ENCODE measurements around the gene MN1.

The MN1 gene

GRCh38 chr22:27799015-27799826 is 2.3 kb downstream of the MN1 start:
- DNase-seq = no peak

DNA sequence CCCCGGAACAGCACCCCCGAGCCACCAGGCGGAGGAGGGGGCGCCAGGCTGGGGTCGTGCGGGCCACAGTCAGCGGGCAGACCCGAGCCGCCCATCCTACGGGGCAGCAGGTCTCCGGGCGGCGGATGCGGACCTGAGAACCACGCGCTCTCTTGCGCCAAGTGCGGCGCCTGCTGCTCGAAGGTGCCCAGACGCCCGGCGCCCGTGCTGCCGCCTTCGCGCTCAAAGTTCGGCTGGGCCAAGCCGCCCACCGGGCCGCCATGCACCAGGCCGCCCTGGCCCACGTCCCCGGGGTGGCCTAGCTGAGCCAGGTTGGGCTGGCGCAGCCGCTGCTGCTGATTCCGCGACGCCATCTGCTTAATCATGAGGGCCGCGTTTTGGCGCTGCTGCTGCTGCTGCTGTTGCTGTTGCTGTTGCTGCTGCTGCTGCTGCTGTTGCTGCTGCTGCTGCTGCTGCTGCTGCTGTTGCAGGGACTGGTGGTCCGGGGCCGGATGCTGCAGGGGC is 3.0 kb downstream of the MN1 start:
- DNase-seq = no peak

DNA sequence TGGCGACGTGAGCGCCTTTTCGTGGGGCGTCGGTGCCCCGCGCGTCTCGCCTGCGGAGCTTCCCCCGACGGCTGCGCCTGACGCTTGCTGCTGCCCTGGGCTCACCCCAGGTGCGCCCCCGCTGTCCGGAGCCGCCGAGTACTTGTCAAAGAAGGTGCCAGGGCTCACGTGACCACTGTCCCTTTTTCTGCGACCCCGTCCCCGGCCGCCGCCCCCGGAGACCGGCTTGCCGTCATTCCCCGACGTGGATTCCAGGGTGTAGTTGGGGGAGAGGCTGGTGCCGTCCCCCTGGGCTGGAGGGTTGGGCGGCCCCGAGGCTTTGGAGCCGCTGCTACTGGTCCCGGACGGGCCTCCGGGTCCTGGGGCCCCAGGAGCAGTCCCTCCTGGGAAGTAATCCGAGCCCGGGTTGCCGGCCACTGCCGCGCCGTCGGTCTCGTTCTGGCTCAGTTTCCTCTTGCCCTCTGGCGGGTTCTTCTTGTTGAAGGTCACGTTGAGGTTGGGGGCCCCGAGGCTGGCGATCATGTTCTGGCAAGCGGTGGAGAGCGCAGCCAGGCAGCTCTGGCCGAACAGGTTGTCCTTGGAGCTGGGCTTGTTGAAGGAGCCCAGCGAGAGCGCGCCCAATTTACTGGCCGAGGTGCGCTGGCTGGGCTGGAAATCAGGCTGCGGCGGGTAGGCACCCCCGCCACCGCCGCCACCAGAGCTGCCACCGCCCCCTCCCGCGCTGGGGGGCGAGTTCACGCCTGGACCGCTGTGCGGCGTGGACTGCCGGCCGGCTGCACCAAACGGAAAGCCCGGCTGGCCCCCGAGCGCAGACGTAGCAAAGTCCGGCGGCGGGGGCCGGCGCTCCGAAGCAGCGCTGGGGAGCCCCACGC is 3.8 kb downstream of the MN1 start:
- DNase-seq = no peak

DNA sequence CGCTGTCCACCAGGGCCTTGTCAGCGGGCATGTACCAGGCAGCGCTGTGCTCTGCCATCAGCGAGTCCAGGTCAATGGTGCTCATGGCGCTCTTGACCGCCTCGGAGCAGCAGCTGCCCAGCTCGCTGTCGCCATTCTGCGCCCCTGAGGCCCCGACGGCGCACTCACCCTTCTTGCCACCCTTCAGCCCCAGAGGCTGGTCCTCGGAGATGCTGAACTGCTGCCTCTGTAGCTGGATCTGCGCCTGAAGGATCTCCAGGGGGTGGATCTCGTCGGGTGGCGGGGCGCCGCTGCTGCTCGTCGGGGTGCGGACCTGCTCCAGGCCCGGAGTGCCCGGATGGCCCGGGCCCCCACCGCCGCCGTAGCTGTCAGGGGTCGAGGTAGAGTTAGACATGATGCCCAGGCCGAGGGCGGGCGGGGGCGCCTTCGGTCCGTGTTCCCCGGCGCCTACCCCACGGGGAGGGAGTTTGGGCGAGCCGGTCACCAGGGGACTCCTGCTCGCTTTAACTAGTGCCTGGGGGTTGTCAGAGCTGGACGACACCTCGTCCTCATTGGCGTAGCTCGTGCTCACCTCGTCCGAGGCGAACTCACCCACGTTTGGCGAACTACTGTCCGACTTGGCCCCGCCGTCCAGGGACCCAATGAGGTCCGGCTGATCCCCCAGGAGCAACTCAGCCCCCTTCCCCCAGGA is 4.6 kb downstream of the MN1 start:
- no peak for DNase-seq

- DNase-seq = no peak
Measured at GRCh38 chr22:27795696-27796517, 5.6 kb downstream of the MN1 start.

DNA sequence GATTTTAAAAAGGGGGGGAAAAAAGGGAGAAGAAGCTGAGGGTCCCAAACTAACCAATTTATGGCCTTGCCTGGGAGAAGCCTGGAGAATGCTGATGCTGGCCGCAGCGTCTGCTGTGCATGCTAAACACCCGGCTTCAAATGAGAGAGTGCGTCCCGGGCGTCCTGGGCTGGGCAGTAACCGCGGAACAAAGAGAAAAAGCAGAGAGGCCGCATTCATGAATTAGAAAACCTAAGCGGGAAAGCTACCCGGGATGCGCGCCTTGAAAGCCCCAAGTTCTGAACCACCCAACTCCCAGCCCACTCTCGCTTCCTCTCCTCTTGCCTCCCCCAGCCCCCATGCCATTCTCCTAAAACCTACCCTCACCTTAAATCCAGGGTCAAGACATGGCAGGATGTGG is 6.5 kb downstream of the MN1 start:
- no peak for DNase-seq

DNA sequence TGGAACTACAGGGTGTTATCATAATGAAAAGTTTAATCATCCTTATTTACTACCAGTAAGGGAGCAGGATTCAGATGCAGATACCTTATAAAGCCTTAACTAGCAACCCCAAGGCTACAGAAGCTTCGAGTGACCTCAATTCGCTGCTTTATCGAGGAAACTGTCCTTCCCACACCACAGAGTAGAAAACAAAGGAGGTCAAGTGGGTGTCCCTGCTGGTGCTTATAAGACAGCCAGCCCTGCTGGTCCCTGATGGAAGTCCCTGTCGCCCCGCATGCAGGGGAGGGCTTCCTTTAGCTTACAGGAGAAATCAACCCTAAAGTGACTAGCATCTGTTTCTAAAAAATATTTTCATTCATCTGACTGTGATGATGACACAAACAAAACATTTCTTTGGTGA is 7.3 kb downstream of the MN1 start:
- DNase-seq = no peak

GRCh38 chr22:27793576-27793975 is 8.0 kb downstream of the MN1 start:
- DNase-seq = no peak

DNA sequence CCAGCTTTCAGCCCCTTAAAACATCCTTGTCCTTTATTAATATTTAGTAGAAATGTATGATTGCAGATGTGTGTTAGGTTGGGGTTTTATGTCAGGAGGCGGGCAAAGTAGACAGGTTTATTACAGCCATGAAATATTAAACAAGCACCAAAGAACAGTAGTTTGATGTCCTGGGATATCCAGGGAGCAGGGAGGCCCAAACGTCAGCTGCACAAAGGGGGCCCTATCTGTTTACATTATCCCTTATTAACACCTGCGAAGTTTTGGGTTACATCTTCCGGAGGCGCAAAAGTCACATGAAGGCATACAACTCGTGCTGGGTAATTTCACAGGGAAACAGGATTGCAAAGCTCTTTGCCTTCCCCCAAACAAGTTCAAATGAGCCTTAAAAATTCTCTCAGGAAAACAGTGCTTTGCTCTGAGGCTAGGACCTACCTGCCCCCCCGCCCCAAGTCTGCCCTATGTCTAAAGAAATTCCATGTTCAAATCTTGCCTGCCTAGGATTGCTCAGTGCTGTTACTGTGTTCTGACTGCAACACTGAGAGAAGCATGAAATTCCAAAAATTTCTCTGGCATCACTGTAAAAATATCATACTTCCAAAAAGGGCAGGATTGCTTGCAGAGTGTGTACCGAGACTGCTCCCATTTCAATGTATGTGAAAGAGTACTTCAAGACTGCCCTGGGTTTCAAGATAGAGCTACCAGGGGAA is 8.9 kb downstream of the MN1 start:
- no peak for DNase-seq

- DNase-seq = no peak
Measured at GRCh38 chr22:27791859-27792241, 9.7 kb downstream of the MN1 start.

- no peak for DNase-seq
Measured at GRCh38 chr22:27791159-27791858, 10.2 kb downstream of the MN1 start.

- DNase-seq = no peak
Measured at GRCh38 chr22:27790376-27791158, 11.0 kb downstream of the MN1 start.

GRCh38 chr22:27788500-27789288 is 12.9 kb downstream of the MN1 start:
- DNase-seq = no peak

- DNase-seq = no peak
Measured at GRCh38 chr22:27786965-27787364, 14.6 kb downstream of the MN1 start.

DNA sequence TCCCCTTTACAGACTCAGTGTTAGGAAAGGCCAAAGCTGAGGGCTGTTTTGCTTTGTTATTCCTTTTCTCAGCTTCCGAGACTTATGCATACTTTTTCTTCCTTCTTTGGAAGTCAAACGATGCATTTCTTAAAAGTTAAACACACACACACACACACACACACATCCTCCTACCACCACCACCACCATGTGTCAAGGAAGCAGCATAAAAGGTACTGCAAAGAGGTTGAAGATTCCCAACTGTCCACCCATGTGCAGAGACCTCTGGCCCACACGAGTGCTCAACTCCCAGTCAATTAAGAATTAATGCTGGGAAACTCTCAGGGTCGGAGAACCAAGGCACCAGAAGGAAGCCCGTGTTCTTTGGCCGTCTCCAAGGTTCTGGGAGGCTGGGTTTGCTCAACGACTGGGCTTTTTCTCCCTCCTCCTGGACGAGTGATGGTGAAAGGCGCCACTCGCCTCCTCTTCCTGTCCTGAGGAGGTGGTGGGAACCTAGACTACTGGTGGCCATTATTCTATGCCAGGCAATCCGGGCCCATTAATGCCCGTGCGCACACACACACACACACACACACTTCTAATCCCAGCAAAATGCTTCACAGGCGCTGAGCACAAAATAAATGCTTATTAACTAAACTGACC is 15.1 kb downstream of the MN1 start:
- no peak for DNase-seq

DNA sequence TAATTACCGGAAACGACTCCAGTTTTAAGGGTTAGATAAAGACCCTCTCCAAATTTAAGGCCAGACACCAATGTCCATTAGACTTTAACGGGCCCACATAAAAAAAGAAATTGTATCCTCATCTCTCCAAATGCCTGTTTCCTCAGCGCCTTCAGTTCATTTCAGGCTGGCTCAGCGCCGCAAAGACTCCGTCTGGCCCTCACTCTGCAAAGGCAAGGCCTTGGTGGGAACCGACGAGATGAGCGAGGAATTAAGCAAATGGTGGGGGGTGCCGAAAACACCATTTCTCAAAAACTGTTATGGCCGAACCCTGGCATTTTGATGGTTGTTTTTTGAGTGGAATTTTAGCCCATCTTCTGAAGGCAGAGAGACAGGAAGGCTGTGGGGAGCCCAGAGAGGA is 15.7 kb downstream of the MN1 start:
- no peak for DNase-seq

DNA sequence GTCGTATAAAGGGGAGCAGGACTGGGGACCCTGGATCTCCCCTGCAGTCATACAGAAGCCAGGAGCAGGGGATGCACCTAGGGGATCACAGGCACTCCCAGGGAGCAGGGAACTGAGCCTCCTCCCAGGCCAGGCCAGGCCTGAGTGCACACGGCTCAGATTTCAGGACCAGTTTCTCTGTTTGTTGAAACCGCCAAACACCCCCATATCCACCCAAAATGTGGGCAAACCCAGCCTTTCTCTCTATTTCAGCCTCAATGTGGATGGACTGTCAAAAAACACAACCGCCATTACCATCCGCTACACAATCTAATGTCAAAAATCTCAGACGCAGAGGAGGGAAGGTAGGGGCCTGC is 17.5 kb downstream of the MN1 start:
- DNase-seq = no peak

DNA sequence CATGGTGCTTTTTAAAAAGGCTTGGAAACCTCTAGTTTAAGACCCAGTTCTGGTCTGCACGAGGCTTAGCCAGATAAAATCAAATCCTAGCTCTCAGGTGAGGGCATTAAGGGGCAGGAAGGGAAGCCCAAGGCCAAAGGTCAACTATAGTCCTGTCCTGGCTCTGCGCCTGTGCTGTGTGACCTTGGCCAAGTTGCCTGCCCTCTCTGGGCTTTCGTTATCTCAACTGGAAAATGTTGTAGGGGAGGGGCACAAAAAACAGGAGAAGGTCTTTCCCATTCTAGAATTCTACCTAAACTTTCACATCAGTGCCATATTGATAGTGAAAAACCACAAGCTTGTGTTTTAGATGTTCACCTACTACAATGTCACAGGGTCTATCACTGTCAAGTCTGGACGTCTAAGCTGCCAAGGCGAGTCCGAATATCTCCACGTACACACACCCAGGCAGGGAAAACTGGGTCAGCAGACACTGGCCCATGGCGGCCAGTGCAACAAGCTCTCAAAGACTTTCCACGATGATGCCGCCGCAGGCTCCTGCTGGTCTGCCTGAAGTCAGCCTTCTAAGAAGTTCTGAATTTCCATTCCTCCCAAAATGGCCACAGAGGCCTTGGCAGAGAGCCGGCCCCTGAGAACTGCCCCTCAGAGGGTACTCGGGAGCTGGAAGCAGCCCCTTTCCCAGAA is 18.0 kb downstream of the MN1 start:
- DNase-seq = no peak
